Heart left ventricle (tissue), 16 donors: ENCODE data around the gene TRPC5OS. TPM values are rescaled to one million over a fixed set of nuclear protein-coding genes. Genes with fewer than 3 reads are reported as not detected.

Source experiments
- ATAC-seq, 4 donors: fragments of 200-7000 bp; cut with Tn5 transposase; one replicate each; pipeline ENCODE4 v1.9.1; 2020 to 2022; ENCODE audit warnings: moderate library complexity in 4 of 4, mild to moderate bottlenecking in 3 of 4, moderate number of reproducible peaks in 1 of 4
- DNase-seq, 5 donors: peaks; one replicate each; pipeline ENCODE4 v3.0.0-alpha.2; 2020
- H3K27ac ChIP-seq, 12 donors: fragments of 200-600 bp; sonication (generic) in 4 of 12; one replicate each; pipeline versions ENCODE4 v1.5.0 to v1.8.0; 2016 to 2022; ENCODE audit warnings: mild to moderate bottlenecking in 2 of 12
- H3K27me3 ChIP-seq, 9 donors: fragments of 200-600 bp; sonication (generic) in 2 of 9; one replicate each; pipeline versions ENCODE4 v1.5.1 to v1.8.0; 2016 to 2022; ENCODE audit warnings: mild to moderate bottlenecking in 3 of 9
- H3K36me3 ChIP-seq, 9 donors: fragments of 200-600 bp; sonication (generic) in 2 of 9; one replicate each; pipeline versions ENCODE4 v1.5.0 to v1.8.0; 2018 to 2022; ENCODE audit warnings: mild to moderate bottlenecking in 2 of 9
- H3K4me1 ChIP-seq, 12 donors: fragments of 200-600 bp; sonication (generic) in 4 of 12; one replicate each; pipeline versions ENCODE4 v1.5.0 to v1.8.0; 2016 to 2022; ENCODE audit warnings: mild to moderate bottlenecking in 3 of 12
- H3K4me3 ChIP-seq, 12 donors: fragments of 200-600 bp; sonication (generic) in 4 of 12; one replicate each; pipeline versions ENCODE4 v1.5.0 to v1.8.0; 2017 to 2022; ENCODE audit warnings: mild to moderate bottlenecking in 9 of 12, moderate library complexity in 4 of 12
- H3K9me3 ChIP-seq, 12 donors: fragments of 200-600 bp; sonication (generic) in 4 of 12; one replicate each; pipeline versions ENCODE4 v1.5.0 to v1.8.0; 2016 to 2022; ENCODE audit warnings: mild to moderate bottlenecking in 1 of 12
- POLR2A ChIP-seq, 2 donors: fragments of 450-650 bp; IDR thresholded peaks; one replicate each; pipeline ENCODE4 v1.6.1; 2017; ENCODE audit warnings: antibody characterized with exemption in 2 of 2, mild to moderate bottlenecking in 2 of 2, moderate library complexity in 2 of 2
- WGBS, 4 donors: extraction: QIAGEN DNeasy Blood & Tissue Kit in 2 of 4; methylation state at CpG; one replicate each; pipeline versions ENCODE4 v1.1.5 to v1.1.7; 2013 to 2018; 5-methylcytosine and 5-hydroxymethylcytosine counted together
- intact Hi-C, 10 donors: fragments of 100-400 bp; cut with DNase I; formaldehyde crosslinking; loops; one replicate each; pipeline versions ENCODE4 v1.11.1 to v1.14.2; 2022
- polyA plus RNA-seq, 2 donors: library from polyadenylated mRNA; stranded (reverse); fragments of 200-250 nt; gene quantifications; one replicate each; pipeline ENCODE4 v1.2.3, GENCODE V29; 2013
- total RNA-seq, 9 donors: library from RNA; depleted of rRNA in 2 of 9; stranded (reverse); fragments of >200 nt in 2 of 9; fragmentation: NEBNext Ultra II Directional in 3 of 9; extraction: Animal tissue kit (Norgen Biotek cat#: 25700) in 3 of 9; gene quantifications; one replicate each; pipeline versions ENCODE4 v1.1.0 to v1.2.4, GENCODE V29; 2016 to 2023
- TF ChIP-seq, protein P1 (sequence below), 12 donors: fragments of 200-600 bp; sonication (generic) in 4 of 12; IDR thresholded peaks; one replicate each; pipeline versions ENCODE4 v1.5.0 to v1.8.0; 2018 to 2022; ENCODE audit warnings: antibody characterized with exemption in 12 of 12, mild to moderate bottlenecking in 5 of 12
- donor health status: ischemic (EF 13 %, LVEDD 7.1; RV severe dilation, severe dysfunction).
- donor health status: healthy with polysubstance abuse.
- donor health status: DM: no; HTN: yes; CAD: no.
- donor health status: DM: no; HTN: no; CAD: no.
- donor health status: ischemic (EF 25% LVEDD 6.9; RV normal size, moderate dysfunction).
- donor health status: ischemic (EF 25% LVEDD 5.7; RV mildly dilated, moderate dysfunction).
- donor health status: healthy.
- donor health status: DM: yes; HTN: yes; CAD: no.
- donor health status: ischemic (EF 35%, LVEDD 5.7; RV mildly dilated, moderate dysfunction).
- donor health status: nonischemic (EF 11% LVEDD 7.7; RV severe dilation, severe dysfunction).
- donor health status: DM: yes; HTN: yes; CAD: no.
- donor health status: PGD.
- donor health status: ischemic (EF 29% LVEDD 5.4; RV normal size, mild dysfunction).
- donor health status: nonischemic (EF 23%, LVEDD 6.1; RV moderate dilation, normal function).

The TRPC5OS gene
- total and polyA plus RNA-seq, 11 donors, result not detected

DNA sequence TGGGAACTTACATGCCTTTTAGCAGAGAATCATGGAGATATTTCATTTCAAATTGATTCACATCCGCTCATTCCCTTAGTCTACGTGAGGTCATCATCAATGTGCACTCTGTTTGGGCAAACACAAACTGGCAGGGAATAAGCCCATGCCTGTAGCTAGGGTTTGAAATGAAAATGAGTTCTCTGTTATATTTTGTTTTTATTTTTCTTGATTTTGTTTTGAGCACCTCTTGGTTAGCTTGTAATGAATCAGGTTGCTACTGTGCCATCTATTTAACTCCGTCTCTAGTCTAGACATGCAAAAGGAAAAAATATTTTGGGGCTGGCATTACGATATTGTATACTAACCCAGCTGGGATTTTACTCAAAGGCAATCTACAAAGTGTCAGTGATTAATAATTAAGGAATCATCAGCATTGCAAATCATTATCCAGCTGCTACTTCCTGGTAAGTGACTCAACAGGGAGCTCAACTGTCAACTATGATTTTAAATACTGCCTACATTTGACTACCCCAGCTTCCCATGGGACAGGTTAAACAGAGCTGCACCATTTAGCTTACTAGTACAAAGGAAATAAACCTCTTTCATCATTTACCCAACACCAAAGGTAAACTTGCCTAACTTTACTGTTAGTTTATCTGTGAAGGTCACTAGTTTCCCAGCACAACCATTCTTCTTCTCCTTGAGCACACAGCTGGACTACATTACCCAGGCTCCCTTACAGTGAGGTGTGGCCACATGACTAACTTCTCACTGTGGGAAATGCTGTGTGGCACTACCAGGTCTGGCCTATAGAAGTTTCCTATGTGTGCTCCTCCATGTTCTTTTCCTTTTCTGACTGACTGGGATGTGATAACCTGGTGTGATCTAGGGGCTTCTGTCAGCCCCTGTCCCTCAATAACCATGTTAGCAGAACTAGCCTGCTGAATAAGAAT is 21.2 kb upstream of the TRPC5OS start:
- no peaks in the 10 kb centered on the region for H3K4me1 ChIP-seq
- no peak for ATAC-seq
- peaks cover 0 to 8% (median 0%) of the 10 kb centered on the region in 9 donors for H3K27me3 ChIP-seq
- WGBS, 4 donors, result 74 to 89% (median 81%) methylated on average over 4 of the region's 4 CpGs
- TF ChIP-seq, protein P1, sequence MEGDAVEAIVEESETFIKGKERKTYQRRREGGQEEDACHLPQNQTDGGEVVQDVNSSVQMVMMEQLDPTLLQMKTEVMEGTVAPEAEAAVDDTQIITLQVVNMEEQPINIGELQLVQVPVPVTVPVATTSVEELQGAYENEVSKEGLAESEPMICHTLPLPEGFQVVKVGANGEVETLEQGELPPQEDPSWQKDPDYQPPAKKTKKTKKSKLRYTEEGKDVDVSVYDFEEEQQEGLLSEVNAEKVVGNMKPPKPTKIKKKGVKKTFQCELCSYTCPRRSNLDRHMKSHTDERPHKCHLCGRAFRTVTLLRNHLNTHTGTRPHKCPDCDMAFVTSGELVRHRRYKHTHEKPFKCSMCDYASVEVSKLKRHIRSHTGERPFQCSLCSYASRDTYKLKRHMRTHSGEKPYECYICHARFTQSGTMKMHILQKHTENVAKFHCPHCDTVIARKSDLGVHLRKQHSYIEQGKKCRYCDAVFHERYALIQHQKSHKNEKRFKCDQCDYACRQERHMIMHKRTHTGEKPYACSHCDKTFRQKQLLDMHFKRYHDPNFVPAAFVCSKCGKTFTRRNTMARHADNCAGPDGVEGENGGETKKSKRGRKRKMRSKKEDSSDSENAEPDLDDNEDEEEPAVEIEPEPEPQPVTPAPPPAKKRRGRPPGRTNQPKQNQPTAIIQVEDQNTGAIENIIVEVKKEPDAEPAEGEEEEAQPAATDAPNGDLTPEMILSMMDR (IDR thresholded peaks at IDR 0.05), result no peak
- TF ChIP-seq POLR2A (IDR thresholded peaks at IDR 0.05), result no peak
- no peak overlapping the region for H3K4me3 ChIP-seq
- intact Hi-C loops, result no loop called here
- no peaks in the 10 kb centered on the region for H3K36me3 ChIP-seq
- no peak overlapping the region for H3K27ac ChIP-seq
- no peak for DNase-seq
- H3K9me3 ChIP-seq, result no peaks in the 10 kb centered on the region

DNA sequence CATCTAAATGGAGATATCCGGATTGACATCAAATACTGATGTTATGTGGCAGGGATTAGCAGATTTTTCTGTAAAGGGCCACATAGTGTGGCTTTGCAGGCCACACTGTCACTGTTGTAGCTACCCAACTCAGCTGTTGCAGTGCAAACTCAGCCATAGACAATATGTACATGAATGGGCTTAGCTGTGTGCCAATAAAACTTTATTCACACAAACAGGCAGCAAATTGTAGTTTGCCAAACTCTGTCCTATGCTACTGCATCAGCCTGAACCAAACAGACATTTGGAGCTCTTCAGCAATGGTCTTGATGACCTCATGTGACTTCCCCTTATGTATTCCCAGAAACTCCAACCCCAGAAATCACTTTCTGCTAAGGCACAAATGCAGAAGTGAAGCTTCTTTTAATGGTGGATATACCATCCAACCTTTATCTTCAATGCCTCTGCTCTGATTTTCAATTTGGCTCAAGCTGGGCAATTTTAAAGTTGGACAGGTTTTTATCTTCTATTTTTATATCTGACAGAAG is 18.4 kb upstream of the TRPC5OS start:
- Histone ChIP-seq H3K9me3 (no peaks in the 10 kb centered on the region), H3K36me3 (no peaks in the 10 kb centered on the region), H3K27me3 (peaks cover 0 to 5% (median 0%) of the 10 kb centered on the region in 9 donors), H3K4me1 (no peaks in the 10 kb centered on the region), H3K4me3 (no peak overlapping the region), H3K27ac (no peak overlapping the region)
- WGBS, 4 donors, result 41 to 84% (median 68%) methylated on average over 1 of the region's 1 CpG
- intact Hi-C loops, result no loop called here
- TF ChIP-seq POLR2A (IDR thresholded peaks at IDR 0.05), result no peak
- TF ChIP-seq, protein P1 (IDR thresholded peaks at IDR 0.05), result no peak
- DNase-seq (no peak), ATAC-seq (no peak)

DNA sequence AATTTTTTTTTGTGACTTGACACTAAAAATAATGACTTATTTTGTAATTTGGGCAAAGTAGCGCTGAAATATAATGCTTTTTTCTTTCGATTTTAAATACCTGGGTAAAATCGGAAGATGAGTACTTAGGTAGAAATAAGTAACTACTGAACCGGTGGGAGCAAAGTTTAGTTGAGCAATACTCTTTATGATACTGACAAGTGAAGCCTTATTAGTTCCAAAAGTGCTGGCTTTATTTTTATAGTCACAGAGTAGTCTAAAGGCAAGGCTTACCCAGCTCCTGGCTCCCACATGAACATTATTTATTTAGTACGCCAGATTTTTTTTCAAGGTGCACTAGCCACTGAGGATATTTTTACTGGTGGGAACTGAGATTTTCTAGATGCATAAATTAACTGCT is 14.4 kb upstream of the TRPC5OS start:
- Histone ChIP-seq H3K4me3 (no peak overlapping the region), H3K27me3 (peaks cover 0 to 30% (median 0%) of the 10 kb centered on the region in 9 donors), H3K27ac (no peak overlapping the region), H3K9me3 (no peaks in the 10 kb centered on the region), H3K4me1 (no peaks in the 10 kb centered on the region), H3K36me3 (no peaks in the 10 kb centered on the region)
- intact Hi-C loops, result loop anchor here in 2 of 10 donors (10.0 kb wide), 2 partner anchors 283 to 773 kb away; no protein-coding TSS in a partner anchor
- WGBS, 4 donors, result 89 to 96% (median 91%) methylated on average over 5 of the region's 5 CpGs
- no peak for TF ChIP-seq POLR2A (IDR thresholded peaks at IDR 0.05)
- TF ChIP-seq, protein P1 (IDR thresholded peaks at IDR 0.05), result no peak
- ATAC-seq (no peak), DNase-seq (no peak)

DNA sequence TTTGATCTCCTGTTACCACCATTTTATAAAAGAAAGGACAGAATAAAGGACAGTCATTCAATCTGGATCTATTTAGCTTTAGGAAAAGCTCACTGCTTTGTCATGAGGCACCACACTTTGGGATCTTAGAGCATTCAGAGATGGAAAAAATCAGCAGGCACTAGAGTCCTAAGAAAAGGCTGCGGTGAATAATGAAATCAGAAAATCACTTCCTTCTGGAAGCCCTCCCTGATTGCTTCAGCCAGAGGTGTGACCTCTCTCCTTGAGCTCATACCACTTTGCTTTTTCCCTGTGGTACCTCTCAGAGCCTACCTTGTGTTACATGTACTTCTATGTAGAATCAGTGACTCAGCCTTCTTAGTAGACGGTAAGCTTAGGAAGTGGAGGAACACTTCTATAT is 8.7 kb upstream of the TRPC5OS start:
- no peak overlapping the region for H3K27ac ChIP-seq
- peaks cover 0 to 45% (median 0%) of the 10 kb centered on the region in 9 donors for H3K27me3 ChIP-seq
- no peak for DNase-seq
- WGBS, 4 donors, result 84 to 99% (median 93%) methylated on average over 2 of the region's 2 CpGs
- no peaks in the 10 kb centered on the region for H3K36me3 ChIP-seq
- TF ChIP-seq, protein P1 (IDR thresholded peaks at IDR 0.05), result no peak
- no peak for TF ChIP-seq POLR2A (IDR thresholded peaks at IDR 0.05)
- no peaks in the 10 kb centered on the region for H3K9me3 ChIP-seq
- no peak overlapping the region for H3K4me3 ChIP-seq
- intact Hi-C loops, result loop anchor here in 6 of 10 donors (5.0 to 10.0 kb wide), 5 partner anchors 278 to 775 kb away; no protein-coding TSS in a partner anchor
- no peak for ATAC-seq
- H3K4me1 ChIP-seq, result peaks cover 0 to 7% (median 0%) of the 10 kb centered on the region in 12 donors
